Dendritic cell treated with granulocyte-macrophage colony-stimulating factor and Interleukin-4, amounts not matched to agents 40 ng/mL and 50 ng/mL, for 4 days (primary cell): ENCODE results near the gene CD40.
A peak's percentile ranks its signal among the peaks of the same experiment; 100 is the strongest.
"Not testable (repeated sequence)": the region's sequence is repeated elsewhere in the genome, so short reads cannot be mapped to it uniquely, and the experiment has no call there.

Experiments
- H3K27ac Mint-ChIP-seq: one replicate; pipeline ENCODE4 v1.8.0; 2022; ENCODE audit warnings: mild to moderate bottlenecking, mixed read lengths
- H3K27me3 Mint-ChIP-seq: one replicate; pipeline ENCODE4 v1.8.0; 2022; ENCODE audit warnings: mild to moderate bottlenecking, mixed read lengths
- H3K36me3 Mint-ChIP-seq: one replicate; pipeline ENCODE4 v1.8.0; 2022; ENCODE audit warnings: low read depth, mixed read lengths
- H3K4me1 Mint-ChIP-seq: one replicate; pipeline ENCODE4 v1.8.0; 2022; ENCODE audit warnings: low read depth, mixed read lengths
- H3K4me3 Mint-ChIP-seq: one replicate; pipeline ENCODE4 v1.8.0; 2022; ENCODE audit warnings: mild to moderate bottlenecking, moderate library complexity, mixed read lengths
- H3K9me3 Mint-ChIP-seq: one replicate; pipeline ENCODE4 v1.8.0; 2022; ENCODE audit warnings: mixed read lengths
- intact Hi-C: fragments of 100-400 bp; cut with micrococcal nuclease; formaldehyde crosslinking; loops from one replicate; pipeline ENCODE4 v1.15.0; 2022

Gene CD40

GRCh38 chr20:46085179-46085851 is 32.8 kb upstream of the CD40 start:
- intact Hi-C loops, result loop anchor here (5.0 kb wide), 1 partner anchor 113 kb away; the partner anchor contains the start of gene ZNF335
- H3K36me3 Mint-ChIP-seq, result peaks cover 30% of the 10 kb centered on the region
- H3K27me3 Mint-ChIP-seq, result no peaks in the 10 kb centered on the region
- no peaks in the 10 kb centered on the region for H3K9me3 Mint-ChIP-seq
- peak overlapping the region; percentile 50 for H3K27ac Mint-ChIP-seq
- peaks cover 67% of the 10 kb centered on the region for H3K4me1 Mint-ChIP-seq
- no peak overlapping the region for H3K4me3 Mint-ChIP-seq

- Mint-ChIP-seq H3K9me3 (no peaks in the 10 kb centered on the region), H3K4me3 (peak overlapping the region; percentile 20), H3K27ac (peak overlapping the region; percentile 69), H3K36me3 (peaks cover 30% of the 10 kb centered on the region), H3K4me1 (peaks cover 59% of the 10 kb centered on the region), H3K27me3 (no peaks in the 10 kb centered on the region)
- intact Hi-C loops, result loop anchor here (5.0 kb wide), 1 partner anchor 115 kb away; the partner anchor contains the start of gene ZNF335
Measured at GRCh38 chr20:46087161-46087560, 31.0 kb upstream of the CD40 start.

- Mint-ChIP-seq H3K4me1 (peaks cover 45% of the 10 kb centered on the region), H3K9me3 (no peaks in the 10 kb centered on the region), H3K27me3 (peaks cover 1% of the 10 kb centered on the region), H3K36me3 (peaks cover 30% of the 10 kb centered on the region), H3K27ac (peak overlapping the region; percentile 96), H3K4me3 (peak overlapping the region; percentile 90)
- intact Hi-C loops, result loop anchor here (2.0 to 5.0 kb wide), 2 partner anchors 66 to 116 kb away; partner anchors contain the start of gene ZNF335
Measured at GRCh38 chr20:46088409-46089166, 29.5 kb upstream of the CD40 start.

- Mint-ChIP-seq H3K27ac (peak overlapping the region; percentile 96), H3K36me3 (peaks cover 30% of the 10 kb centered on the region), H3K27me3 (peaks cover 3% of the 10 kb centered on the region), H3K9me3 (no peaks in the 10 kb centered on the region), H3K4me3 (peak overlapping the region; percentile 90), H3K4me1 (peaks cover 44% of the 10 kb centered on the region)
- intact Hi-C loops, result loop anchor here (2.0 to 5.0 kb wide), 2 partner anchors 66 to 117 kb away; partner anchors contain the start of gene ZNF335
Measured at GRCh38 chr20:46089167-46089416, 29.0 kb upstream of the CD40 start.

- Mint-ChIP-seq H3K36me3 (peaks cover 30% of the 10 kb centered on the region), H3K27me3 (peaks cover 6% of the 10 kb centered on the region), H3K9me3 (no peaks in the 10 kb centered on the region), H3K4me3 (peak within 1 kb of the TSS; percentile 90), H3K4me1 (peaks cover 38% of the 10 kb centered on the region), H3K27ac (peak within 1 kb of the TSS; percentile 96)
- intact Hi-C loops, result loop anchor here (2.0 to 5.0 kb wide), 2 partner anchors 67 to 117 kb away; partner anchors contain the start of gene ZNF335
Measured at GRCh38 chr20:46089417-46090388, 28.4 kb upstream of the CD40 start, which contains the start of gene NCOA5. NCOA5 (minus strand) TSS chr20:46089962; CDS start chr20:46079424, 10,538 bp downstream.

- intact Hi-C loops, H3K27ac Mint-ChIP-seq, H3K9me3 Mint-ChIP-seq, H3K4me3 Mint-ChIP-seq: not testable (repeated sequence)
- H3K36me3 Mint-ChIP-seq, result peaks cover 20% of the 10 kb centered on the region
- H3K4me1 Mint-ChIP-seq, result peaks cover 17% of the 10 kb centered on the region
- peaks cover 15% of the 10 kb centered on the region for H3K27me3 Mint-ChIP-seq
Measured at GRCh38 chr20:46091622-46092535, 26.2 kb upstream of the CD40 start.

- H3K27ac Mint-ChIP-seq, result no peak overlapping the region
- H3K27me3 Mint-ChIP-seq, result peaks cover 28% of the 10 kb centered on the region
- peaks cover 11% of the 10 kb centered on the region for H3K36me3 Mint-ChIP-seq
- peaks cover 4% of the 10 kb centered on the region for H3K4me1 Mint-ChIP-seq
- H3K4me3 Mint-ChIP-seq, result no peak overlapping the region
- H3K9me3 Mint-ChIP-seq, result no peaks in the 10 kb centered on the region
- intact Hi-C loops, result no loop called here
Measured at GRCh38 chr20:46093531-46093930, 24.6 kb upstream of the CD40 start.

- intact Hi-C loops, result no loop called here
- Mint-ChIP-seq H3K27ac (peak overlapping the region; percentile 25), H3K4me3 (peak overlapping the region; percentile 25), H3K27me3 (peaks cover 71% of the 10 kb centered on the region), H3K9me3 (peaks cover 8% of the 10 kb centered on the region), H3K4me1 (peaks cover 16% of the 10 kb centered on the region), H3K36me3 (no peaks in the 10 kb centered on the region)
Measured at GRCh38 chr20:46099491-46100287, 18.4 kb upstream of the CD40 start.

- H3K9me3 Mint-ChIP-seq, H3K36me3 Mint-ChIP-seq, H3K27ac Mint-ChIP-seq, H3K4me3 Mint-ChIP-seq, intact Hi-C loops: not testable (repeated sequence)
- Mint-ChIP-seq H3K4me1 (peaks cover 16% of the 10 kb centered on the region), H3K27me3 (peaks cover 77% of the 10 kb centered on the region)
Measured at GRCh38 chr20:46100444-46100843, 17.7 kb upstream of the CD40 start.

GRCh38 chr20:46100988-46101387 is 17.1 kb upstream of the CD40 start:
- intact Hi-C loops, result no loop called here
- H3K4me1 Mint-ChIP-seq, result peaks cover 16% of the 10 kb centered on the region
- no peak overlapping the region for H3K27ac Mint-ChIP-seq
- no peaks in the 10 kb centered on the region for H3K36me3 Mint-ChIP-seq
- peaks cover 78% of the 10 kb centered on the region for H3K27me3 Mint-ChIP-seq
- H3K4me3 Mint-ChIP-seq, result no peak overlapping the region
- H3K9me3 Mint-ChIP-seq, result peaks cover 8% of the 10 kb centered on the region

GRCh38 chr20:46101957-46102356 is 16.2 kb upstream of the CD40 start:
- intact Hi-C loops, result no loop called here
- Mint-ChIP-seq H3K9me3 (peaks cover 8% of the 10 kb centered on the region), H3K4me3 (no peak overlapping the region), H3K4me1 (peaks cover 19% of the 10 kb centered on the region), H3K27me3 (peaks cover 70% of the 10 kb centered on the region), H3K36me3 (no peaks in the 10 kb centered on the region), H3K27ac (no peak overlapping the region)

- Mint-ChIP-seq H3K27ac (no peak overlapping the region), H3K36me3 (no peaks in the 10 kb centered on the region), H3K4me1 (peaks cover 29% of the 10 kb centered on the region), H3K4me3 (no peak overlapping the region), H3K27me3 (peaks cover 64% of the 10 kb centered on the region), H3K9me3 (peaks cover 8% of the 10 kb centered on the region)
- intact Hi-C loops, result no loop called here
Measured at GRCh38 chr20:46102940-46103339, 15.2 kb upstream of the CD40 start.
